Body of pancreas (tissue), 4 donors: ENCODE results near the gene ZNF133. TPM values are rescaled to one million over a fixed set of nuclear protein-coding genes. Genes with fewer than 3 reads are reported as not detected.
A peak's percentile ranks its signal among the peaks of the same experiment; 100 is the strongest.

Experiments used
- ATAC-seq: fragments of 150-250 bp; one replicate; pipeline ENCODE4 v1.9.1; 2016
- DNase-seq, 4 donors: peaks; one replicate each; pipeline ENCODE4 v3.0.0-alpha.2; 2019
- H3K27ac ChIP-seq, 4 donors: fragments of 200-600 bp; sonication (generic); 1 replicate in 3 of 4; 2 replicates in 1 of 4; pipeline versions ENCODE4 v1.5.1 to v1.6.1; 2016 to 2019; ENCODE audit warnings: mild to moderate bottlenecking in 1 of 4, mixed read lengths in 1 of 4, moderate library complexity in 1 of 4
- H3K27me3 ChIP-seq, 2 donors: fragments of 200-600 bp; sonication (generic); one replicate each; pipeline ENCODE4 v1.6.0; 2016; ENCODE audit warnings: mild to moderate bottlenecking in 1 of 2
- H3K36me3 ChIP-seq, 2 donors: fragments of 200-600 bp; sonication (generic); replicated peaks in 1 of 2; 2 replicates each; pipeline ENCODE4 v1.5.1; 2016; ENCODE audit warnings: low read depth in 2 of 2; ENCODE audit not compliant: insufficient read depth in 1 of 2
- H3K4me1 ChIP-seq: fragments of 200-600 bp; sonication (generic); one replicate; pipeline ENCODE4 v1.6.0; 2016
- H3K4me3 ChIP-seq, 2 donors: fragments of 200-600 bp; sonication (generic); 1 replicate in 1 of 2; 2 replicates in 1 of 2; pipeline ENCODE4 v1.5.1; 2016 to 2019
- H3K9me3 ChIP-seq, 3 donors: fragments of 200-600 bp; sonication (generic); 1 replicate in 2 of 3; 2 replicates in 1 of 3; pipeline ENCODE4 v1.5.1; 2016
- POLR2A ChIP-seq, 3 donors: fragments of 450-650 bp; IDR thresholded peaks; one replicate each; pipeline ENCODE4 v1.6.1; 2016; ENCODE audit warnings: antibody characterized with exemption in 3 of 3, mild to moderate bottlenecking in 2 of 3
- WGBS, 2 donors: methylation state at CpG; one replicate each; pipeline ENCODE4 v1.1.5; 2017; 5-methylcytosine and 5-hydroxymethylcytosine counted together
- intact Hi-C: fragments of 100-400 bp; cut with DNase I; formaldehyde crosslinking; loops from one replicate; pipeline ENCODE4 v1.15.1; 2023
- total RNA-seq, 2 donors: library from RNA; depleted of rRNA; stranded (reverse); fragments of >200 nt; gene quantifications; one replicate each; pipeline ENCODE4 v1.1.0, GENCODE V29; 2016
- TF ChIP-seq, protein P1 (sequence below), 7 experiments: fragments of 450-650 bp in 4 of 7; fragments of 200-600 bp in 3 of 7; sonication (generic) in 3 of 7; IDR thresholded peaks; one replicate each; pipeline ENCODE4 v1.5.1; 2016 to 2019; ENCODE audit warnings: antibody characterized with exemption in 7 of 7

The ZNF133 gene
- total RNA-seq, 2 donors from 2014 or later: 10.9 to 22.7 TPM

DNA sequence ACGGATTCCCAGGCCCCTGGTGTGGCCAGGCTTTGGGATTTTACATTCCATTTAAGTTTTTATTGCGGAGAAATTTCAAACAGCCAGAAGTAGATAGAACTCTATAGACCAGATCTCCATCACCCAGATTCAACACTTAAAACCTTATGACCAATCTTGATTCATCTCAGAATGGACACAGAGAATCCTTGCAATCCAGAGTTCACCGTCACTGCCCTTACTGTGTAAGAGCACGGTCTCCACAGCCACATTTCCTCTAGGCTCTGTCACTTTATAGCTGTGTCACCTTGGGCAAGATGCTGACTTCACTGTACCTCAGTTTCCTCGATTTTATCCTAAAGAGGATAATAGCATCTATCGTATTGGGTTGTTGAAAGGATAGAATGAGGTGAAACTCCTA, 979 bp downstream of the ZNF133 start:
- 70 to 79% methylated on average over 6 of the region's 6 CpGs for WGBS, 2 donors

DNA sequence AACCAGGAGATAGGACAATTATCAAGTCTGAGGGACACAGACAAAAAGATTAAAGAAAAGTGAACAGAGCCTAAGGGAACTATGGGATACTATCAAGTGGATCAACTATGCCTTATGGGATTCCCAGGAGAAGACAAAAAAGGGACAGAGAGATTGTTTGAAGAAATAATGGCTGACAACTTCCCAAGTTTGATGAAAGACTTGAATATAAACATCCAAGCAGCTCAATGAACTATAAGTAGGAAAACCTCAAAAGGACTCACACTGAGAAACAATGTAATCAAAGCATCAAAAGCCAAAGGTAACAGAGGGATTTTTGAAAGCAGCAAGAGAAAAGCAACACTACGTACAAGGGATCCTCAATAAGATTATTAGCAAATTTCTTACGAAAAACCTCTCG, 11.0 kb downstream of the ZNF133 start:
- WGBS, 2 donors: 96 to 99% methylated on average over 3 of the region's 3 CpGs
- no peak overlapping the region for H3K4me3 ChIP-seq
- ATAC-seq (no peak), DNase-seq (no peak)
- H3K27me3 ChIP-seq: no peaks in the 10 kb centered on the region
- H3K36me3 ChIP-seq: no peaks in the 10 kb centered on the region
- intact Hi-C loops: no loop called here
- TF ChIP-seq, protein P1, sequence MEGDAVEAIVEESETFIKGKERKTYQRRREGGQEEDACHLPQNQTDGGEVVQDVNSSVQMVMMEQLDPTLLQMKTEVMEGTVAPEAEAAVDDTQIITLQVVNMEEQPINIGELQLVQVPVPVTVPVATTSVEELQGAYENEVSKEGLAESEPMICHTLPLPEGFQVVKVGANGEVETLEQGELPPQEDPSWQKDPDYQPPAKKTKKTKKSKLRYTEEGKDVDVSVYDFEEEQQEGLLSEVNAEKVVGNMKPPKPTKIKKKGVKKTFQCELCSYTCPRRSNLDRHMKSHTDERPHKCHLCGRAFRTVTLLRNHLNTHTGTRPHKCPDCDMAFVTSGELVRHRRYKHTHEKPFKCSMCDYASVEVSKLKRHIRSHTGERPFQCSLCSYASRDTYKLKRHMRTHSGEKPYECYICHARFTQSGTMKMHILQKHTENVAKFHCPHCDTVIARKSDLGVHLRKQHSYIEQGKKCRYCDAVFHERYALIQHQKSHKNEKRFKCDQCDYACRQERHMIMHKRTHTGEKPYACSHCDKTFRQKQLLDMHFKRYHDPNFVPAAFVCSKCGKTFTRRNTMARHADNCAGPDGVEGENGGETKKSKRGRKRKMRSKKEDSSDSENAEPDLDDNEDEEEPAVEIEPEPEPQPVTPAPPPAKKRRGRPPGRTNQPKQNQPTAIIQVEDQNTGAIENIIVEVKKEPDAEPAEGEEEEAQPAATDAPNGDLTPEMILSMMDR (IDR thresholded peaks at IDR 0.05): no peak
- no peak for TF ChIP-seq POLR2A (IDR thresholded peaks at IDR 0.05)
- no peaks in the 10 kb centered on the region for H3K4me1 ChIP-seq
- no peak overlapping the region for H3K27ac ChIP-seq
- H3K9me3 ChIP-seq: no peaks in the 10 kb centered on the region

More for the DNA sequence above, 979 bp downstream of the ZNF133 start:
- DNase-seq (no peak), ATAC-seq (no peak)
- no peak for TF ChIP-seq POLR2A (IDR thresholded peaks at IDR 0.05)
- TF ChIP-seq, protein P1 (IDR thresholded peaks at IDR 0.05): no peak
- peaks cover 0 to 13% (median 0%) of the 10 kb centered on the region in 3 donors for H3K9me3 ChIP-seq
- H3K4me1 ChIP-seq: peaks cover 16% of the 10 kb centered on the region
- peak overlapping the region; percentile 58 to 97 for H3K4me3 ChIP-seq
- H3K27me3 ChIP-seq: no peaks in the 10 kb centered on the region
- peaks cover 0 to 3% of the 10 kb centered on the region in 2 donors for H3K36me3 ChIP-seq
- intact Hi-C loops: no loop called here
- no peak overlapping the region for H3K27ac ChIP-seq

DNA sequence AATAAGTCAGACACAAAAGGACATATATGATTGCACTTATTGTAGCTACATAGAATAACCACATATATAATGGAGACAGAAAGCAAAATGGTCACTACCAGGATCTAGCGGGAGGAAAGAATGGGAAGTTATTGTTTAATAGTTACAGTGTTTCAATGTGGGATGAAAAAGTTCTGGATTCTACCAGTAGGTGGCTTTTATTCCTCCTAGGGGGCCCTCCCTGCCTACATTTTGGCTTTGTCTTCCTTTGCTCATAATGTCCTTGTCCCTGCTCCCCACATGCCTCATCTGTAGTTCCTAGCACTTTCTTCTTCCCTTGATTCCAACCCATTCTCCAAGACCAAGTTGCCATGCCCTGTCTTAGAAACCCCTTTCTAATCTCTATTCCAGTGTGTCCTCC, 16.3 kb downstream of the ZNF133 start:
- TF ChIP-seq POLR2A (IDR thresholded peaks at IDR 0.05): no peak
- WGBS, 2 donors: 97 to 100% methylated on average over 1 of the region's 1 CpG
- no peak for ATAC-seq
- intact Hi-C loops: no loop called here
- Histone ChIP-seq H3K27ac (no peak overlapping the region), H3K4me1 (no peaks in the 10 kb centered on the region), H3K4me3 (no peak overlapping the region), H3K36me3 (no peaks in the 10 kb centered on the region), H3K9me3 (no peaks in the 10 kb centered on the region), H3K27me3 (no peaks in the 10 kb centered on the region)
- no peak for DNase-seq

DNA sequence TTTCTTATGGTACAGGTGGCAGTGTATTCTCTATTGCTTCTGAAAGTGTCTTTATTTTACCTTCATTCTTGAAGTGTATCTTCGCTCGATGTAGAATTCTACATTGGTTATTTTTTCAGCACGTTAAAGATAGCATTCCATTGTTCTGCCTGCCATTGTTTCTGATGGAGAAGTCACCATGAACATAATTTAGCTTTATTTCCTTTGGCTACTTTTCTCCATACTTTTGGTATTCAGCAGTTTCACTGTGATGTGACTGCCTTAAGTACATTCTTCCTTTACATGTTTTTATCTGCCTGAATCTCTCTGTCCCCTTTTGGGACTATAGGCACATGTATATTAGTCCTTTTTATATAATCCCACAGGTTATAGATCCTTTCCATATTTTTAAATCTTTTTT, 19.0 kb downstream of the ZNF133 start:
- intact Hi-C loops: no loop called here
- Histone ChIP-seq H3K27me3 (no peaks in the 10 kb centered on the region), H3K36me3 (no peaks in the 10 kb centered on the region), H3K4me1 (no peaks in the 10 kb centered on the region), H3K9me3 (no peaks in the 10 kb centered on the region), H3K27ac (no peak overlapping the region), H3K4me3 (no peak overlapping the region)
- TF ChIP-seq, protein P1 (IDR thresholded peaks at IDR 0.05): no peak
- no peak for TF ChIP-seq POLR2A (IDR thresholded peaks at IDR 0.05)
- DNase-seq: no peak
- no peak for ATAC-seq
- WGBS, 2 donors: 81 to 93% methylated on average over 3 of the region's 3 CpGs

DNA sequence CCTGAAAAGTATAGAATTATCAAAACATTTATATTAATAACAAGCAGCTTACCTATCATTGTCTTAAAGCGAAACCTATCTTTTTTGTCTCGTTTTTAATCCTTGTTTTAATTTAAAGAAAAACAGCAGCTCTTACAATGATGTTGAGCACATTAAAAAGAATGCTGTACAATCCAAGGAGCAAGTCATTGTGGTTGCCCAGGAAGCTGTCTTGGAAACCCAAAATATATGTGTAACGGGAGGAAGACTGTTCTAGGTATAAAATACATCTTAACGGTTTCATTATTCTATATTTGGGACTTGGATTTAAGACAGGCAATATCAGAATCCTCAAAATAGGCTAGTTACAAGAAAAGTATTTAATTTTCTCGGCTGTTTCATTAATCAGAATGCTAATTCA, 21.7 kb downstream of the ZNF133 start:
- Histone ChIP-seq H3K9me3 (no peaks in the 10 kb centered on the region), H3K4me3 (no peak overlapping the region), H3K4me1 (no peaks in the 10 kb centered on the region), H3K27ac (no peak overlapping the region), H3K27me3 (no peaks in the 10 kb centered on the region), H3K36me3 (no peaks in the 10 kb centered on the region)
- no peak for DNase-seq
- 65 to 83% methylated on average over 5 of the region's 5 CpGs for WGBS, 2 donors
- intact Hi-C loops: no loop called here
- TF ChIP-seq POLR2A (IDR thresholded peaks at IDR 0.05): no peak
- TF ChIP-seq, protein P1 (IDR thresholded peaks at IDR 0.05): no peak
- no peak for ATAC-seq
